Spleen (tissue), 7 donors: Measurements from ENCODE around the gene WHRN.

Source experiments
- CTCF ChIP-seq, 11 experiments: fragments of 200-600 bp in 7 of 11; fragments of 450-650 bp in 4 of 11; sonication (generic) in 4 of 11; IDR thresholded peaks in 8 of 11; conservative IDR thresholded peaks in 3 of 11; 1 replicate in 7 of 11; 2 replicates in 4 of 11; pipeline versions ENCODE4 v1.4.0 to v1.8.0; 2016 to 2021; ENCODE audit warnings: antibody characterized with exemption in 11 of 11, inconsistent platforms in 4 of 11, mild to moderate bottlenecking in 1 of 11
- POLR2A ChIP-seq, 3 donors: fragments of 450-650 bp; IDR thresholded peaks; one replicate each; pipeline ENCODE4 v1.5.1; 2017; ENCODE audit warnings: antibody characterized with exemption in 3 of 3, mild to moderate bottlenecking in 1 of 3
- POLR2AphosphoS5 ChIP-seq, 3 donors: sonication (generic); formaldehyde crosslinking; IDR thresholded peaks; one replicate each; pipeline ENCODE4 v1.5.1; 2017; ENCODE audit warnings: antibody characterized with exemption in 3 of 3
- donor health status: DM: no; HTN: no; CAD: no; lungs with moderate emphysema.
- donor health status: DM: no; HTN: no; CAD: no.
- donor health status: DM: no; HTN: no; CAD: no.

- TF ChIP-seq CTCF (IDR thresholded peaks at IDR 0.05 in 8 of 11, conservative IDR thresholded peaks at IDR 0.05 in 3 of 11) (no peak), POLR2A (IDR thresholded peaks at IDR 0.05) (no peak), POLR2AphosphoS5 (IDR thresholded peaks at IDR 0.05) (peak in 1 of 3 donors; percentile 21)
These were observed 126.4 kb downstream of the WHRN start for GRCh38 chr9:114378883-114379282.
